Sciatic nerve (tissue), 2 donors: Measurements from ENCODE around the gene ALKBH4. TPM values are rescaled to one million over a fixed set of nuclear protein-coding genes. Genes with fewer than 3 reads are reported as not detected.
"Not testable (repeated sequence)": the region's sequence is repeated elsewhere in the genome, so short reads cannot be mapped to it uniquely, and the experiment has no call there.

ENCODE experiments used
- ATAC-seq: fragments of 200-7000 bp; cut with Tn5 transposase; one replicate; pipeline ENCODE4 v1.9.1; 2020; ENCODE audit warnings: mild to moderate bottlenecking, moderate library complexity
- DNase-seq: peaks from one replicate; pipeline ENCODE4 v3.0.0-alpha.2; 2020; ENCODE audit warnings: low spot score
- intact Hi-C: fragments of 100-400 bp; cut with DNase I; formaldehyde crosslinking; loops from one replicate; pipeline ENCODE4 v1.14.2; 2022
- total RNA-seq: library from RNA; stranded (reverse); fragmentation: NEBNext Ultra II Directional; extraction: Animal tissue kit (Norgen Biotek cat#: 25700); gene quantifications from one replicate; pipeline ENCODE4 v1.2.1, GENCODE V29; 2021
- donor health status: DM: no; HTN: no; CAD: no.
- donor health status: DM: no; HTN: no; CAD: no.

The ALKBH4 gene
- total RNA-seq: 8.6 TPM

GRCh38 chr7:102464577-102465280 lies at the start of gene ALKBH4, which contains the start of gene LRWD1:
Gene ALKBH4 (minus strand): TSS chr7:102464863. CDS start chr7:102464836, 27 bp downstream.
Gene LRWD1 (plus strand): TSS chr7:102464984. CDS start chr7:102465081, 97 bp downstream.
- peak; percentile 96 for DNase-seq
- peak; percentile 96 for ATAC-seq
- intact Hi-C loops: no loop called here

GRCh38 chr7:102512642-102513221 lies 48.1 kb upstream of the ALKBH4 start:
- DNase-seq: peak; percentile 73
- peak; percentile 45 for ATAC-seq
- intact Hi-C loops: not testable (repeated sequence)

- intact Hi-C loops, DNase-seq: not testable (repeated sequence)
- ATAC-seq: peak; percentile 81
Observed at GRCh38 chr7:102511860-102512522, 47.3 kb upstream of the ALKBH4 start.

GRCh38 chr7:102510575-102510974 lies 45.9 kb upstream of the ALKBH4 start:
- intact Hi-C loops, ATAC-seq: not testable (repeated sequence)
- peak; percentile 42 for DNase-seq

GRCh38 chr7:102507410-102508088 lies 42.9 kb upstream of the ALKBH4 start:
- peak; percentile 57 for DNase-seq
- ATAC-seq, intact Hi-C loops: not testable (repeated sequence)

GRCh38 chr7:102505298-102506185 lies 40.9 kb upstream of the ALKBH4 start:
- intact Hi-C loops, ATAC-seq: not testable (repeated sequence)
- DNase-seq: peak; percentile 57

GRCh38 chr7:102503141-102503540 lies 38.5 kb upstream of the ALKBH4 start:
- intact Hi-C loops, DNase-seq: not testable (repeated sequence)
- peak; percentile 16 for ATAC-seq

GRCh38 chr7:102498321-102498720 lies 33.7 kb upstream of the ALKBH4 start:
- ATAC-seq, intact Hi-C loops, DNase-seq: not testable (repeated sequence)

- DNase-seq, intact Hi-C loops, ATAC-seq: not testable (repeated sequence)
Observed at GRCh38 chr7:102497308-102497707, 32.6 kb upstream of the ALKBH4 start.

GRCh38 chr7:102496861-102497260 lies 32.2 kb upstream of the ALKBH4 start:
- ATAC-seq, DNase-seq, intact Hi-C loops: not testable (repeated sequence)

- peak; percentile 18 for ATAC-seq
- intact Hi-C loops, DNase-seq: not testable (repeated sequence)
Observed at GRCh38 chr7:102494473-102495149, 29.9 kb upstream of the ALKBH4 start.

GRCh38 chr7:102494026-102494425 lies 29.4 kb upstream of the ALKBH4 start:
- DNase-seq, intact Hi-C loops, ATAC-seq: not testable (repeated sequence)

- ATAC-seq: peak; percentile 81
- intact Hi-C loops, DNase-seq: not testable (repeated sequence)
Observed at GRCh38 chr7:102493220-102493935, 28.7 kb upstream of the ALKBH4 start.

GRCh38 chr7:102490529-102491075 lies 25.9 kb upstream of the ALKBH4 start:
- intact Hi-C loops: not testable (repeated sequence)
- DNase-seq: peak; percentile 76
- peak; percentile 48 for ATAC-seq

GRCh38 chr7:102484317-102484716 lies 19.7 kb upstream of the ALKBH4 start:
- intact Hi-C loops, ATAC-seq, DNase-seq: not testable (repeated sequence)

- intact Hi-C loops, DNase-seq, ATAC-seq: not testable (repeated sequence)
Observed at GRCh38 chr7:102481962-102482361, 17.3 kb upstream of the ALKBH4 start.
